ENCODE results near the gene NDEL1. TPM values are rescaled to one million over a fixed set of nuclear protein-coding genes. Genes with fewer than 3 reads are reported as not detected.

Gene NDEL1
- total and polyA plus RNA-seq, 9 of the 15 experiments (the other 6 are each of a cell fraction or from before 2014, with no cell fraction given): 0.86 to 30.5 (median 22.7) TPM

- no peak for TF ChIP-seq ZNF3 (CRISPR knock-in tag; IDR thresholded peaks at IDR 0.05)
- TF ChIP-seq ZHX1 (conservative IDR thresholded peaks at IDR 0.05; ENCODE audit: low read length): no peak
- no peak for TF ChIP-seq KLF13 (tag; IDR thresholded peaks at IDR 0.05; ENCODE audit: borderline replicate concordance, low read depth)
- peak; percentile 79 for TF ChIP-seq HNRNPLL (IDR thresholded peaks at IDR 0.05; ENCODE audit: low read depth, low read length, poor library complexity, severe bottlenecking)
- TF ChIP-seq MITF (IDR thresholded peaks at IDR 0.05): no peak
- TF ChIP-seq ATF4 (CRISPR knock-in tag; IDR thresholded peaks at IDR 0.05): no peak
- TF ChIP-seq ZBTB7A (IDR thresholded peaks at IDR 0.05; ENCODE audit: borderline replicate concordance, control insufficient read depth, low read depth, low read length): no peak; the same call in 1 of the 2 replicates
- no peak for TF ChIP-seq CTCF (IDR thresholded peaks at IDR 0.05 in 2 of 3, conservative IDR thresholded peaks at IDR 0.05 in 1 of 3; ENCODE audit: insufficient read depth in 2 of 3, low read depth in 1 of 3, low read length in 3 of 3)
- no peak for TF ChIP-seq RBM17 (IDR thresholded peaks at IDR 0.05; ENCODE audit: borderline replicate concordance, low read depth, low read length)
- TF ChIP-seq ZNF239 (CRISPR knock-in tag; IDR thresholded peaks at IDR 0.05): no peak
- no peak for TF ChIP-seq PHF21A (IDR thresholded peaks at IDR 0.05; ENCODE audit: borderline replicate concordance, low read depth)
- TF ChIP-seq RBM22 (IDR thresholded peaks at IDR 0.05; ENCODE audit: low read depth, low read length, poor library complexity, severe bottlenecking): peak; percentile 37
- TF ChIP-seq YBX1 (IDR thresholded peaks at IDR 0.05): no peak
- no peak; the same call in 1 of the 2 replicates for TF ChIP-seq GATA2 (CRISPR knock-in tag; IDR thresholded peaks at IDR 0.05)
- no peak for TF ChIP-seq ATF6 (CRISPR knock-in tag; IDR thresholded peaks at IDR 0.05)
- no peak for TF ChIP-seq TCFL5 (CRISPR knock-in tag; conservative IDR thresholded peaks at IDR 0.05)
- TF ChIP-seq ZNF766 (CRISPR knock-in tag; conservative IDR thresholded peaks at IDR 0.05): no peak
- no peak for TF ChIP-seq ZNF644 (tag; IDR thresholded peaks at IDR 0.05; ENCODE audit: low read depth)
These were observed 622 bp downstream of the NDEL1 start (continued) for GRCh38 chr17:8436169-8436843.

Data from K562 (cell line).